ENCODE measurements around the gene RAPGEF3.

The RAPGEF3 gene

GRCh38 chr12:47729233-47729632, 29.4 kb downstream of the RAPGEF3 start:
- in situ Hi-C loops (cut with HindIII; ENCODE audit: low pct_ligation_motif_present, low sequenced_read_pairs), result no loop called here
- Histone ChIP-seq H3K4me3 (ENCODE audit: low read depth, low read length) (no peak overlapping the region), H3K27me3 (replicated peaks) (no peaks in the 10 kb centered on the region), H3K36me3 (replicated peaks) (no peaks in the 10 kb centered on the region), H3K27ac (no peak overlapping the region)
- no peak for DNase-seq
- TF ChIP-seq CTCF (IDR thresholded peaks at IDR 0.05; ENCODE audit: low read depth, low read length, missing control alignments), result no peak

GRCh38 chr12:47725893-47726292, 32.8 kb downstream of the RAPGEF3 start:
- DNase-seq, result peak; percentile 43
- no peak for TF ChIP-seq CTCF (IDR thresholded peaks at IDR 0.05; ENCODE audit: low read depth, low read length, missing control alignments)
- H3K36me3 ChIP-seq (replicated peaks), result no peaks in the 10 kb centered on the region
- no peak overlapping the region for H3K27ac ChIP-seq
- in situ Hi-C loops (cut with HindIII; ENCODE audit: low pct_ligation_motif_present, low sequenced_read_pairs), result no loop called here
- H3K4me3 ChIP-seq (ENCODE audit: low read depth, low read length), result no peak overlapping the region
- no peaks in the 10 kb centered on the region for H3K27me3 ChIP-seq (replicated peaks)

- in situ Hi-C loops (cut with HindIII; ENCODE audit: low pct_ligation_motif_present, low sequenced_read_pairs), result no loop called here
- no peaks in the 10 kb centered on the region for H3K27me3 ChIP-seq (replicated peaks)
- no peaks in the 10 kb centered on the region for H3K36me3 ChIP-seq (replicated peaks)
- no peak within 1 kb of the TSS for H3K4me3 ChIP-seq (ENCODE audit: low read depth, low read length)
- no peak within 1 kb of the TSS for H3K27ac ChIP-seq
- TF ChIP-seq CTCF (IDR thresholded peaks at IDR 0.05; ENCODE audit: low read depth, low read length, missing control alignments), result no peak
- DNase-seq, result no peak
Measured at GRCh38 chr12:47725091-47725772, 33.4 kb downstream of the RAPGEF3 start, which contains the start of gene ENDOU. TSS of gene ENDOU (minus strand) at chr12:47725490. CDS start at chr12:47725413, 77 bp downstream.

- no peak overlapping the region for H3K4me3 ChIP-seq (ENCODE audit: low read depth, low read length)
- H3K27ac ChIP-seq, result no peak overlapping the region
- DNase-seq, result no peak
- in situ Hi-C loops (cut with HindIII; ENCODE audit: low pct_ligation_motif_present, low sequenced_read_pairs), result no loop called here
- H3K36me3 ChIP-seq (replicated peaks), result no peaks in the 10 kb centered on the region
- TF ChIP-seq CTCF (IDR thresholded peaks at IDR 0.05; ENCODE audit: low read depth, low read length, missing control alignments), result no peak
- no peaks in the 10 kb centered on the region for H3K27me3 ChIP-seq (replicated peaks)
Measured at GRCh38 chr12:47722941-47723631, 35.6 kb downstream of the RAPGEF3 start.

- no peak overlapping the region for H3K27ac ChIP-seq
- no peaks in the 10 kb centered on the region for H3K36me3 ChIP-seq (replicated peaks)
- DNase-seq, result no peak
- TF ChIP-seq CTCF (IDR thresholded peaks at IDR 0.05; ENCODE audit: low read depth, low read length, missing control alignments), result no peak
- H3K4me3 ChIP-seq (ENCODE audit: low read depth, low read length), result no peak overlapping the region
- no peaks in the 10 kb centered on the region for H3K27me3 ChIP-seq (replicated peaks)
- in situ Hi-C loops (cut with HindIII; ENCODE audit: low pct_ligation_motif_present, low sequenced_read_pairs), result no loop called here
Measured at GRCh38 chr12:47722136-47722834, 36.4 kb downstream of the RAPGEF3 start.

Data from brain microvascular endothelial cell (primary cell).